GM21360 (cell line): ENCODE results near the gene SLC51A.
"Not testable (repeated sequence)": the region's sequence is repeated elsewhere in the genome, so short reads cannot be mapped to it uniquely, and the experiment has no call there.

Source experiments
- ATAC-seq: cut with Tn5 transposase; IDR thresholded peaks from one replicate; pipeline ENCODE4 v1.9.1; 2021; ENCODE audit warnings: mild to moderate bottlenecking, moderate library complexity; ENCODE audit not compliant: unreplicated experiment

SLC51A gene

GRCh38 chr3:196237203-196237602, 20.9 kb downstream of the SLC51A start:
- ATAC-seq, result no peak

GRCh38 chr3:196238612-196239560, 22.6 kb downstream of the SLC51A start:
- ATAC-seq, result no peak

GRCh38 chr3:196240424-196240823, 24.1 kb downstream of the SLC51A start:
- no peak for ATAC-seq

GRCh38 chr3:196241704-196242103, 25.4 kb downstream of the SLC51A start:
- ATAC-seq, result no peak

- ATAC-seq, result not testable (repeated sequence)
Measured at GRCh38 chr3:196244166-196244565, 27.8 kb downstream of the SLC51A start.

- ATAC-seq, result no peak
Measured at GRCh38 chr3:196246612-196247308, 30.4 kb downstream of the SLC51A start.

- ATAC-seq, result no peak
Measured at GRCh38 chr3:196251918-196252317, 35.6 kb downstream of the SLC51A start.

GRCh38 chr3:196254376-196255283, 38.3 kb downstream of the SLC51A start:
- no peak for ATAC-seq

- no peak for ATAC-seq
Measured at GRCh38 chr3:196255776-196256175, 39.4 kb downstream of the SLC51A start.

GRCh38 chr3:196260784-196261183, 44.5 kb downstream of the SLC51A start:
- ATAC-seq, result no peak

- no peak for ATAC-seq
Measured at GRCh38 chr3:196263819-196264218, 47.5 kb downstream of the SLC51A start.

GRCh38 chr3:196268284-196269163, 52.2 kb downstream of the SLC51A start:
- no peak for ATAC-seq

- ATAC-seq, result no peak
Measured at GRCh38 chr3:196270499-196270898, 54.2 kb downstream of the SLC51A start.

GRCh38 chr3:196272826-196273225, 56.5 kb downstream of the SLC51A start:
- no peak for ATAC-seq

GRCh38 chr3:196273655-196274054, 57.3 kb downstream of the SLC51A start:
- no peak for ATAC-seq

- peak; percentile 84 for ATAC-seq
Measured at GRCh38 chr3:196274585-196274984, 58.3 kb downstream of the SLC51A start.

GRCh38 chr3:196275126-196275525, 58.8 kb downstream of the SLC51A start:
- no peak for ATAC-seq

GRCh38 chr3:196280689-196281440, 64.5 kb downstream of the SLC51A start:
- peak; percentile 53 for ATAC-seq

- ATAC-seq, result no peak
Measured at GRCh38 chr3:196281962-196282361, 65.6 kb downstream of the SLC51A start.
